ENCODE measurements around the gene OR4X2.
"Not testable (repeated sequence)": the region's sequence is repeated elsewhere in the genome, so short reads cannot be mapped to it uniquely, and the experiment has no call there.

OR4X2 gene, protein sequence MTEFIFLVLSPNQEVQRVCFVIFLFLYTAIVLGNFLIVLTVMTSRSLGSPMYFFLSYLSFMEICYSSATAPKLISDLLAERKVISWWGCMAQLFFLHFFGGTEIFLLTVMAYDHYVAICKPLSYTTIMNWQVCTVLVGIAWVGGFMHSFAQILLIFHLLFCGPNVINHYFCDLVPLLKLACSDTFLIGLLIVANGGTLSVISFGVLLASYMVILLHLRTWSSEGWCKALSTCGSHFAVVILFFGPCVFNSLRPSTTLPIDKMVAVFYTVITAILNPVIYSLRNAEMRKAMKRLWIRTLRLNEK

DNA sequence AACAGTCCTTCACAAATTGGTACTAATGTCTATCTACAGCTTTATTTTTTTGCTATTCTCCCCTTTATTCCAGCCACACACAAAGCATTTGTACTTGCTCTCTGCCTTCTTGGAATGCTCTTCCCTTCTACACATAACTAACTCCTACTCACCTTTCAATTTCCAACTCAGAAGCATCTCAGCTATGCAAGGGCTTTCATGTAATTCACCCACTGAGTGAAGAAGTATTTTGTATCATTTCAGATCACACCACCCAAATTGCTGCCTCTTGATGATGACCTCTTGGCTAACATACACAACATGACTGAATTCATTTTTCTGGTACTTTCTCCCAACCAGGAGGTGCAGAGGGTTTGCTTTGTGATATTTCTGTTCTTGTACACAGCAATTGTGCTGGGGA lies at the start of gene OR4X2:
OR4X2 (plus strand) TSS at position 301 of the 400 bp plus-strand sequence; CDS start at position 301, 0 bp downstream.
- no peak for DNase-seq (ENCODE audit: low read depth)

DNA sequence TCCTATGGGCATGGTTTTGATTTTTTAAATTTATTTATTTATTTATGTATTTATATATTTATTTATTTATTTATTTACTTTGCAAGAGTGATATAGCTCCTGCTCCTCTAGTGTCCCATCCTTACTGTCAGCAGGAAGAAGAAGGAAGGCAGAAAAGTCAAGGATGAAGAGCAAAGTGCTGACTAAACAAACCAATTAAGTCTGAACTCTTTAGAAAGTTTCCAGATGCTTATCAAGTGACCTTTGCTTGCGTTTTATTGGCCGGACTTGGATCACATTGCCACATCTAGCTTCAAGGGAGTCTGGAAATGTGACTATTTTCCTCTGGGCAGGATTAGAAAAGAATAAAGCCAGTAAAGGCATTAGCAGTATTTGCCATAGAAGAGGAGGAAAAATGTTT lies 37.0 kb upstream of the OR4X2 start:
- no peak for DNase-seq (ENCODE audit: low read depth)

DNA sequence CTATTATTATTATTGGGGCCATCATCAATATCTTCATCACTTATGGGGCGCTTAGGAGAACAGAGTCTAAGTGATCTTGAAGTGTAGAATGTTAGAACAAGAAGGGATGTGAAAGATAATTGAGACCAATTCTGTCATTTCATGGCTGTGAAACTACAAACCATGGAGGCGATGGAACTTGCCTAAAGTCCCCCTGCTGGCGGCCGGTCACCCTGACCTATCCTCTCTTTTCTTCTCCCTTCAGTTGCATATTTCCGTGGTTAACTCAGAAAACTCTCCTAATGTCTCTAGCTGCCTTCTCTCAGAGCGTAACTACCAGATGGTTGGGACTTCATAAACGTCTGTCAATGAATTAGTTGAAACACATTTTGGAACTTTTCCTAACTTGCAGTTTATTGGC lies 34.9 kb upstream of the OR4X2 start:
- DNase-seq (ENCODE audit: low read depth): no peak

DNA sequence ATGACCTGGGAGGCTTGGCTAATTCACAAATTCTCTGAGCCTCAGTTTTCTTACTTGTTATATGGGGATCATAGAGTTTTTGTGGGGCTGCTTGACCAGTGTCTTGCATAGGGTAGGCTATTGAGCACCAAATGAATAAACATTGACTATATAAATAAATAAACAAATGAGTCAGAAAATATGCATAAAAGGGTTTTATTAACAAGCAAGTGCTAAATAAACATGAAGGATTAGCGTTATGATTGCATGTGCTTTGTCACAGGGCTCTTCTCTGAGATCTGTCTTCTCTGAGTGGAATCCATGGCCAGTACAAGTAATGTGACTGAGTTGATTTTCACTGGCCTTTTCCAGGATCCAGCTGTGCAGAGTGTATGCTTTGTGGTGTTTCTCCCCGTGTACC lies 28.4 kb upstream of the OR4X2 start, which contains the start of gene OR4B1:
OR4B1 (plus strand) TSS at position 301 of the 400 bp plus-strand sequence; CDS start at position 301, 0 bp downstream.
- DNase-seq (ENCODE audit: low read depth): no peak

DNA sequence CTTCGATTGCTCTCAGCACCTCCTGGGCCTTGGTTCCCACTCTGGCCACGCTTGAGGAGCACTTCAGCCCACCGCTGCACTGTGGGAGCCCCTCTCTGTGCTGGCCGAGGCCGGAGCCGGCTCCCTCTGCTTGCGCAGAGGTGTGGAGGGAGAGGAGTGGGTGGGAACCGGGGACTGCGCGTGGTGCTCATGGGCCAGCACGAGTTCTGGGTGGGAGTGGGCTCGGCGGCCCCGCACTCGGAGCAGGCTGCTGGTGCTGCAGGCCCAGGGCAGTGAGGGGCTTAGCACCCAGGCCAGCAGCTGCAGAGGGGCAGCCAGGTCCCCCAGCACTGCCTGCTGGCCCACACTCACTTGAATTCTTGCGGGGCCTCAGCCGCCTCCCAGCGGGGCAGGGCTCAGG lies 16.1 kb upstream of the OR4X2 start:
- DNase-seq (ENCODE audit: low read depth): no peak

DNA sequence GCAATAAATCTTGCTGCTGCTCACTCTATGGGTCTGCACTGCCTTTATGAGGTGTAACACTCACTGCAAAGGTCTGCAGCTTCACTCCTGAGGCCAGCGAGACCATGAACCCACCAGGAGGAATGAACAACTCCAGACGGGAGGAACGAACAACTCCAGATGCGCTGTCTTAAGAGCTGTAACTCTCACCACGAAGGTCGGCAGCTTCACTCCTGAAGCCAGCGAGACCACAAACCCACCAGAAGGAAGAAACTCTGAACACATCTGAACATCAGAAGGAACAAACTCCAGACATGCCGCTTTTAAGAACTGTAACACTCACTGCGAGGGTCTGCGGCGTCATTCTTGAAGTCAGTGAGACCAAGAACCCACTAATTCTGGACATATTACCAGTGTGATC lies 14.8 kb upstream of the OR4X2 start:
- DNase-seq (ENCODE audit: low read depth): not testable (repeated sequence)

DNA sequence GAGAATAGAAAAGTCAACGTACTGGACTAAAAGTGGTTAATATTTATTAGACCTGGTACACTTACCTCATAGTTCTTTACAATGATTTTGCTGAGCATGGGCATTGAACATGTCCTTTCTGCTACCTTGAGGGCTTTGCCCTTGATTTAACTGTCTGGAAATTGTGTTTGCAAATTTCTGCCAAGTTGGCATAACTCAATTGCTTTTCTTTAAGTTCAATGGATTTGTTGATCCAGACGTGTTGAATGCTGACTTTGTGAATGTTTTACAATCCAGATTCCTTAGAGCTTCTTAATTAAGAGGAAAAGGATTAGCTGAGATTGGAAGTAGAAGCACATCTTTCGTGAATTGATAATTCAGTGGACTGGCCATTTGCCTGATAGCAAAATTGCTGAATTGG lies 7.2 kb upstream of the OR4X2 start:
- DNase-seq (ENCODE audit: low read depth): no peak

DNA sequence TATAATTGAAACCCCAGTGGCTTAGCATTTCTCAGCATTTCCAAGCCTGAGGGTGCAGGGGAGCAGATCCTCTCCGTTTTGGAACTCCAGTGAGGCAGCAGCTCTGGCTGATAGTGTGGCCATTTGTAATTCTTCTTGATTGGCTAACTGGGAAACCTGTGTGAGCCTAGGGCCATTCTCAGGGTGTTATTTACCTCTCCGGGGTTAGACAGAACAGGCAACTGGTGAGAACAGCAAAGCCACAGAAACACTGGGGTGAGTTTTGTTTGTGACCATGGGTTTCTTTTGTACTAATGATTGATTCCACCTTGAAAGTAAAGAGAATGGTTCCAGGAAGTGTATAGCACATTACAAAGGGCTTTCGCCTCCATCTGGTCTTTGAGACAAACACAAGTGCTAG lies 2.4 kb upstream of the OR4X2 start:
- no peak for DNase-seq (ENCODE audit: low read depth)

DNA sequence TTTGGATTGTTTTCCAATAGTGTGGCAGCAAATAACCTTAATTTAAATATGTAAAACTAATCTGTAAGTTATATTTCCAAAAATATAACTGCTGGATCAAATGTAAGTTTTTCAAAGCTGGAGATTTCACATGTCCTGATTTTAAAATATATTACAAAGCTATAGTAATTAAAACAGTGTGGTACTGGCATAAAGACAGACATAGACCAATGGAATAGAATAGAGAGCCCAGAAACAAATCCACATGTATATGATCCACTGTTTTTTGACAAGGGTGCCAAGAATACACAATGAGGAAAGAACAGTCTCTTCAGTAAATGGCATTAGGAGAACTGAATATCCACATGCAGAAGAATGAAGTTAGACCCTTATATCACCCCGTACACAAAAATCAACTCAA lies 4.0 kb downstream of the OR4X2 start:
- no peak for DNase-seq (ENCODE audit: low read depth)

DNA sequence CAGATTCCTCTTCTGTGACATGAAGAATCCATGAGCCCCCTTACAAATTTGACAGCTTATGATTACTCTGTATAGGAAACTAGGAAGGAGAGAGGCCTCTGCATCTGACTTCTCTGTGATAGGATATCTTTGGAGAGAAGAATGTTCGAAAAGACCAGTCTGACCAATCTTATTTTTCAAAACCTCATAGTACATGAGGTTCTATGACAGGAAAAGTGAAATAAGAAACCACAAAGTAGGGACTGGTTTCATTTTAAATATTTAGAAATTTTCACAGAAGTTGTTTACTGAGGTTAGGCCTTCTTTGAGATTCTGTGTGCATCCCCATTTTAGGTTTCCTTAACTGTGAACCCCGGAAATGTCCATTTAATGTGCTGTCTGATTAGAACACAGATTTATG lies 16.7 kb downstream of the OR4X2 start:
- no peak for DNase-seq (ENCODE audit: low read depth)

DNA sequence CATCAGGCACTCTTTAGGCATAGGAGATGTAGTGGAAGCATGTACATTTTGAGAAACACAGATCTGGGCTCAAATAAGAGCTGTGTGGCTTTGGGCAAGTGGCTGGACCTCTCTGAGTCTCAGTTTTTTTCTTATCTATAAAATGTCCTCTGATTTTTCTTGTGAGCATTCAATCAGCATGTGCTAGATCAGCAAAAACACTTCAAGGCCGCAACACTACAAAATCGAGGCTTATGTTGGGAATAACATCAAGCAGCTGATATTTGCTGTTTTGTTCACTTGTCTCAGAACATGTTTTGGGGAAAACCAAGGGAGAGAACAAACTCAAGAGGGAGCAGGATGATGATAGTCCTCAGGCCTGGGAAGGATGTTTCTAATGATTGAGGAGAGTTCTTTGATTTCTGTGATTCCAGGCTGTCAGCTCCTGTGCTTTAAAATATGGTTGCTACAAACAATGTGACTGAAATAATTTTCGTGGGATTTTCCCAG lies 18.6 kb downstream of the OR4X2 start, which contains the start of gene OR4X1:
OR4X1 (plus strand) TSS at position 439 of the 489 bp plus-strand sequence; CDS start at position 439, 0 bp downstream.
- DNase-seq (ENCODE audit: low read depth): no peak

DNA sequence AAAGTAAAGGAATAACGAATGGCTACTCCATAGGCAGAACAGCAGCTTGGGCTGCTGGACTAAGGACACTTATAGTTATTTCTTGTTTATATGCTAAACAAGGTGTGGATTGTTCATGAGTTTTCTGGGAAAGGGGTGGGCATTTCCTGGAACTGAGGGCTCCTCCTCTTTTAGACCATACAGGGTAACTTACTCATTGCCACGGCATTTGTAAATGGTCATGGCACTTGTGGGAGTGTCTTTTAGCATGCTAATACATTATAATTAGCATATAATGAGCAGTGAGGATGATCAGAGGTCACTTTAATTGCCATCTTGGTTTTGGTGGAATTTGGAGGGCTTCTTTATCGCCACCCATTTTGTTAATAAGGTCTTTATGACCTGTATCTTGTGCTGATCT lies 25.7 kb downstream of the OR4X2 start:
- no peak for DNase-seq (ENCODE audit: low read depth)

DNA sequence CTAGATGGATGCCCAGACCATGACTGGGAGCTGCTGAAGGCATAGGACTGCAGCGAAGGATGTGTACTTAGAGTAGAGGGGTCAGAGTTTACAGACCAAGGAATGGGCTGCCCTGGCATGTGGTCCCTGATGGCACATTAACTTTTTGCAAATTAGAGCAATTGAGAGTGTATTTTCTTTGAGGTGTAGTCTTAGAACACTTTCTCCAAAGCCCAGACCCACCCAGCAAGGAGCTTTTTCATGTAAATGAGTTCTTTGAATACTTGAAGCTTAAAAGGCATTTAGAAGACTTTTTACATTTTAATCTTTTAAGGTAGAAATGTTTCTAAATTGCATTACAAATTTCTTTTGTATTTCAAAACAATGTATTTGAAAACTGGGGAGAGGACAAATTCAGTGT lies 27.7 kb downstream of the OR4X2 start:
- no peak for DNase-seq (ENCODE audit: low read depth)

All from activated T-cell treated with anti-CD3 and anti-CD28 coated beads for 1 hour (primary cell).